Measurements from ENCODE around the gene CNTNAP2. TPM values are rescaled to one million over a fixed set of nuclear protein-coding genes. Genes with fewer than 3 reads are reported as not detected.

Gene CNTNAP2
- total and polyA plus RNA-seq, 9 of the 15 experiments (the other 6 are each of a cell fraction or from before 2014, with no cell fraction given): 0.04 to 0.62 (median 0.09) TPM; not detected in 4

DNA sequence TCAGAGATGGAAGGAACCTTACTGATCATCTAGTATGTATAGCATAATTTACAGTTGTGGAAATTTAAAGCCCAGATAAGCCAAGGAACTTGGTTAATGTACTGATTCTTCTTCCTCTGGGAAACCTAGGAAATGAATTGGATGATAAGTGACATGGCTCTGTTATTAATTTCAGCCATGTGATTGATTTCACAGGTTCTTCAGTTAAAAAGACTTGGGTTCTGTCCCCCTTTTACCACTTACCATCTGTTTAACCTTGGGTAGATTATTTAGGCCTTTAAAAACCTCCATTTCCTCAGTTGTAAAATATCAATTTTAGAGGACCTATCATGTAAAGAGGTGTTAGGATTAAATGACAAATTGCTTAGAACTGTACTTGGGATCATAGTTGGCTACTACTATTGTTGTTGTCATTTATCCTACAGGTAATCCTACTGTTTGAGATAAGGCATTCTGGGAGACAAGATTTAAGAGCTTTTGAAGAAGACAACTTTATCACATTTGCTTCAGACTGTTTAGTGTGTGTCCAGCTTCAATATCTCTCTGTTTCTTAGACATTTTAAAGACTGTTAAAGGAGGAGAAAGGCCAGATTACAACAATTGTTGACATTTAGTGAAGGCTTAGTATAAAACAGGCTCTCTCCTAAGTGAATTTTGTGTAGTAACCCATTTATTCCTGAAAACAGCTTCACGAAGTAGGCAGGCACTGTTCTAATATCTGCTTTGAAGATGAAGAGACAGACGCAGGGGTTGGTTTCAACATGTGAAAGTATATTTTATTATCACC lies 1476.9 kb downstream of the CNTNAP2 start (continued):
- TF ChIP-seq ZNF76 (CRISPR knock-in tag; IDR thresholded peaks at IDR 0.05; ENCODE audit: borderline replicate concordance): no peak
- TF ChIP-seq, protein P1, sequence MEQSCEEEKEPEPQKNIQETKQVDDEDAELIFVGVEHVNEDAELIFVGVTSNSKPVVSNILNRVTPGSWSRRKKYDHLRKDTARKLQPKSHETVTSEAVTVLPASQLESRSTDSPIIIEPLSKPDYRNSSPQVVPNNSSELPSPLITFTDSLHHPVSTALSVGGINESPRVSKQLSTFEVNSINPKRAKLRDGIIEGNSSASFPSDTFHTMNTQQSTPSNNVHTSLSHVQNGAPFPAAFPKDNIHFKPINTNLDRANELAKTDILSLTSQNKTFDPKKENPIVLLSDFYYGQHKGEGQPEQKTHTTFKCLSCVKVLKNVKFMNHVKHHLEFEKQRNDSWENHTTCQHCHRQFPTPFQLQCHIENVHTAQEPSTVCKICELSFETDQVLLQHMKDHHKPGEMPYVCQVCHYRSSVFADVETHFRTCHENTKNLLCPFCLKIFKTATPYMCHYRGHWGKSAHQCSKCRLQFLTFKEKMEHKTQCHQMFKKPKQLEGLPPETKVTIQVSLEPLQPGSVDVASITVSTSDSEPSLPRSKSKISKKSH (CRISPR knock-in tag; IDR thresholded peaks at IDR 0.05): no peak
- no peak for TF ChIP-seq GATA2 (CRISPR knock-in tag; IDR thresholded peaks at IDR 0.05)
- TF ChIP-seq CREBBP (IDR thresholded peaks at IDR 0.05; ENCODE audit: low read depth, low read length): no peak
- TF ChIP-seq, protein P2, sequence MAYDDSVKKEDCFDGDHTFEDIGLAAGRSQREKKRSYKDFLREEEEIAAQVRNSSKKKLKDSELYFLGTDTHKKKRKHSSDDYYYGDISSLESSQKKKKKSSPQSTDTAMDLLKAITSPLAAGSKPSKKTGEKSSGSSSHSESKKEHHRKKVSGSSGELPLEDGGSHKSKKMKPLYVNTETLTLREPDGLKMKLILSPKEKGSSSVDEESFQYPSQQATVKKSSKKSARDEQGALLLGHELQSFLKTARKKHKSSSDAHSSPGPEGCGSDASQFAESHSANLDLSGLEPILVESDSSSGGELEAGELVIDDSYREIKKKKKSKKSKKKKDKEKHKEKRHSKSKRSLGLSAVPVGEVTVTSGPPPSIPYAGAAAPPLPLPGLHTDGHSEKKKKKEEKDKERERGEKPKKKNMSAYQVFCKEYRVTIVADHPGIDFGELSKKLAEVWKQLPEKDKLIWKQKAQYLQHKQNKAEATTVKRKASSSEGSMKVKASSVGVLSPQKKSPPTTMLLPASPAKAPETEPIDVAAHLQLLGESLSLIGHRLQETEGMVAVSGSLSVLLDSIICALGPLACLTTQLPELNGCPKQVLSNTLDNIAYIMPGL (CRISPR knock-in tag; IDR thresholded peaks at IDR 0.05): no peak
- no peak for TF ChIP-seq ZNF384 (IDR thresholded peaks at IDR 0.05; ENCODE audit: low read depth, low read length)
- TF ChIP-seq ELK1 (CRISPR knock-in tag; IDR thresholded peaks at IDR 0.05): no peak
- TF ChIP-seq ZNF184 (CRISPR knock-in tag; IDR thresholded peaks at IDR 0.05): no peak
- TF ChIP-seq RBFOX2 (IDR thresholded peaks at IDR 0.05; ENCODE audit: low read depth, low read length): no peak
